ENCODE data around the gene SH2D2A. TPM values are rescaled to one million over a fixed set of nuclear protein-coding genes. Genes with fewer than 3 reads are reported as not detected.
A peak's percentile ranks its signal among the peaks of the same experiment; 100 is the strongest.

Gene SH2D2A
- total and polyA plus RNA-seq, 9 of the 15 experiments (the other 6 are each of a cell fraction or from before 2014, with no cell fraction given): 0.89 to 33.6 (median 6.9) TPM

GRCh38 chr1:156862997-156863599 lies 46.5 kb upstream of the SH2D2A start (continued):
- TF ChIP-seq ZNF318 (IDR thresholded peaks at IDR 0.05; ENCODE audit: borderline replicate concordance in 1 of 2, low read depth in 1 of 2): peak in 1 of 2 experiments; percentile 73; a peak in 1 of 4 replicates
- peak; percentile 60; the same call in 1 of the 2 replicates for TF ChIP-seq DNMT1 (IDR thresholded peaks at IDR 0.05)
- TF ChIP-seq ZNF134 (CRISPR knock-in tag; conservative IDR thresholded peaks at IDR 0.05): no peak
- no peak for TF ChIP-seq FOXK1 (CRISPR knock-in tag; IDR thresholded peaks at IDR 0.05; ENCODE audit: borderline replicate concordance)
- TF ChIP-seq MTA3 (IDR thresholded peaks at IDR 0.05; ENCODE audit: borderline replicate concordance): peak; percentile 63; the same call in 1 of the 2 replicates
- TF ChIP-seq L3MBTL2 (IDR thresholded peaks at IDR 0.05): 0 out of 2 replicates have a peak, but pooled peaks have one; percentile 11
- no peak for TF ChIP-seq ZNF561 (CRISPR knock-in tag; conservative IDR thresholded peaks at IDR 0.05)
- no peak for TF ChIP-seq BRF1 (IDR thresholded peaks at IDR 0.05; ENCODE audit: borderline replicate concordance, extremely low read depth, insufficient read length)
- TF ChIP-seq RAD21 (CRISPR knock-in tag; conservative IDR thresholded peaks at IDR 0.05 in 1 of 2, IDR thresholded peaks at IDR 0.05 in 1 of 2): no peak
- TF ChIP-seq SP1 (CRISPR knock-in tag; IDR thresholded peaks at IDR 0.05): no peak
- peak; percentile 39; the same call in 1 of the 2 replicates for TF ChIP-seq NFRKB (IDR thresholded peaks at IDR 0.05; ENCODE audit: low read depth)
- no peak for TF ChIP-seq KDM5B (IDR thresholded peaks at IDR 0.05; ENCODE audit: insufficient replicate concordance, low read depth, low read length)
- no peak for TF ChIP-seq KDM2B (CRISPR knock-in tag; IDR thresholded peaks at IDR 0.05)
- TF ChIP-seq GTF2B (IDR thresholded peaks at IDR 0.05; ENCODE audit: extremely low read depth, insufficient read length): no peak
- TF ChIP-seq FOXK2 (conservative IDR thresholded peaks at IDR 0.05 in 1 of 2, IDR thresholded peaks at IDR 0.05 in 1 of 2; ENCODE audit: low read depth in 2 of 2): peak; percentile 61 to 86; a peak in 3 of 4 replicates
- TF ChIP-seq ZNF586 (CRISPR knock-in tag; conservative IDR thresholded peaks at IDR 0.05): no peak
- peak; percentile 91 for TF ChIP-seq EP300 (IDR thresholded peaks at IDR 0.05; ENCODE audit: low read length)

Data from K562 (cell line).